Mucosa of descending colon (tissue), 3 donors: ENCODE results near the gene B4GALNT4. TPM values are rescaled to one million over a fixed set of nuclear protein-coding genes. Genes with fewer than 3 reads are reported as not detected.

Source experiments
- ATAC-seq: fragments of 200-7000 bp; cut with Tn5 transposase; one replicate; pipeline ENCODE4 v1.9.1; 2020; ENCODE audit warnings: mild to moderate bottlenecking, moderate library complexity
- DNase-seq, 3 donors: peaks; one replicate each; pipeline ENCODE4 v3.0.0-alpha.2; 2020
- H3K36me3 ChIP-seq: fragments of 200-600 bp; one replicate; pipeline ENCODE4 v1.8.0; 2021; ENCODE audit warnings: low read depth, mild to moderate bottlenecking
- H3K4me1 ChIP-seq: fragments of 200-600 bp; one replicate; pipeline ENCODE4 v1.8.0; 2021; ENCODE audit warnings: low read depth, mild to moderate bottlenecking
- H3K4me3 ChIP-seq: fragments of 200-600 bp; one replicate; pipeline ENCODE4 v1.8.0; 2021; ENCODE audit warnings: mild to moderate bottlenecking
- H3K9me3 ChIP-seq: fragments of 200-600 bp; one replicate; pipeline ENCODE4 v1.8.0; 2021; ENCODE audit warnings: mild to moderate bottlenecking
- intact Hi-C, 2 donors: fragments of 100-400 bp; cut with DNase I in 1 of 2; cut with micrococcal nuclease in 1 of 2; formaldehyde crosslinking; loops; one replicate each; pipeline versions ENCODE4 v1.11.0 to v1.11.1; 2022; cut with DNase I, micrococcal nuclease
- total RNA-seq, 3 donors: library from RNA; stranded (reverse); fragmentation: NEBNext Ultra II Directional in 2 of 3; extraction: Animal tissue kit (Norgen Biotek cat#: 25700) in 2 of 3; gene quantifications; one replicate each; pipeline versions ENCODE4 v1.2.1 to v1.2.4, GENCODE V29; 2021 to 2023
- TF ChIP-seq, protein P1 (sequence below): fragments of 200-600 bp; IDR thresholded peaks from one replicate; pipeline ENCODE4 v1.8.0; 2022; ENCODE audit warnings: antibody characterized with exemption, mild to moderate bottlenecking
- donor health status: DM: no; HTN: no; CAD: no; lungs with moderate emphysema.
- donor health status: DM: no; HTN: no; CAD: no.
- donor health status: DM: no; HTN: yes; CAD: no.

The B4GALNT4 gene
- total RNA-seq, 3 donors from 2014 or later, result 2.1 to 11.8 (median 2.2) TPM

DNA sequence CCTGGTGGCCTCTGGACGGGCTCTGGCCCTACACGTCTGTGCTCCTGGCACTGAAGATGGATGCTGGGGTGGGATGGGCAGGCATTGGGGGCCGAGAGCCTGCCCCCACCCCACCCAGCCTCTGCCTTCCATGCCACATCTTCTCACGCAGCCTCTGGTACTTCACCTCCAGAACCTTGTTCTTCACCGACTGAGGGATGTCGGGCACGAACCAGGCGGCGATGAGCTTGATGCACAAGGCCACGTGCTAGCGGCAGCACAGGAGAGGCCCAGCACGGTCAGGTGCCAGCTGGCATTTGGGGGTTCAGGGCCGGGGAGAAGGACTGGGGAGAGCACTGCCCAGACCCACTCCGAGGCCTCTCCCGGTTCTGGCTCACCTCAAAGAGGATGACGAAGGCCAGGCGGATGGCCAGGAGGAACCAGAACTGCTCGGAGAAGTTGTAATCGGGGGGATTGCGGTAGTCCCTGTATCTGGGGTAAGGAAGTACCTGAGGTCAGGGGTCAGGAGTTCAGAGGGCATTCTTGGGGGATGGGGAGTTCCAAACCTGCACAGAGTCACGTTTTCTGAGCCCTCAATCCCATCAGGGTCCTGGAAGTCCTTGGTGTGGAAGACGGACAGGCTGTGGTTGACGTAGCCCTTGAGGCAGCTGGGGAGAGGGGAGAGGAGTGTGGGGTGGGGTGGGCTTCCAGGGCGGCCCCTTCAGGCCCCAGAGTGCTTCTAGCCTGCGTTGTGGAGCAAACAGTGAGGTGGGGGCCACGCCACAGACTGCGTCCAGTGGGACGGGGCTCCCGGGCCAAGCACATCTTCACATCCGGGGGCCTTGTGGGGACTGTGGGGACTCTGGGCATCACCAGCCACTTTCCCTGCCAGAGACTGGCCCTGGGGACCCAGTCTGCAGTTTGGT lies 49.3 kb downstream of the B4GALNT4 start:
- intact Hi-C loops, result no loop called here
- H3K4me1 ChIP-seq, result peaks cover 15% of the 10 kb centered on the region
- ATAC-seq (no peak), DNase-seq (peak in 1 of 3 donors; percentile 54)
- TF ChIP-seq, protein P1, sequence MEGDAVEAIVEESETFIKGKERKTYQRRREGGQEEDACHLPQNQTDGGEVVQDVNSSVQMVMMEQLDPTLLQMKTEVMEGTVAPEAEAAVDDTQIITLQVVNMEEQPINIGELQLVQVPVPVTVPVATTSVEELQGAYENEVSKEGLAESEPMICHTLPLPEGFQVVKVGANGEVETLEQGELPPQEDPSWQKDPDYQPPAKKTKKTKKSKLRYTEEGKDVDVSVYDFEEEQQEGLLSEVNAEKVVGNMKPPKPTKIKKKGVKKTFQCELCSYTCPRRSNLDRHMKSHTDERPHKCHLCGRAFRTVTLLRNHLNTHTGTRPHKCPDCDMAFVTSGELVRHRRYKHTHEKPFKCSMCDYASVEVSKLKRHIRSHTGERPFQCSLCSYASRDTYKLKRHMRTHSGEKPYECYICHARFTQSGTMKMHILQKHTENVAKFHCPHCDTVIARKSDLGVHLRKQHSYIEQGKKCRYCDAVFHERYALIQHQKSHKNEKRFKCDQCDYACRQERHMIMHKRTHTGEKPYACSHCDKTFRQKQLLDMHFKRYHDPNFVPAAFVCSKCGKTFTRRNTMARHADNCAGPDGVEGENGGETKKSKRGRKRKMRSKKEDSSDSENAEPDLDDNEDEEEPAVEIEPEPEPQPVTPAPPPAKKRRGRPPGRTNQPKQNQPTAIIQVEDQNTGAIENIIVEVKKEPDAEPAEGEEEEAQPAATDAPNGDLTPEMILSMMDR, result no peak
- H3K9me3 ChIP-seq, result no peaks in the 10 kb centered on the region
- no peaks in the 10 kb centered on the region for H3K36me3 ChIP-seq
- H3K4me3 ChIP-seq, result no peak overlapping the region

DNA sequence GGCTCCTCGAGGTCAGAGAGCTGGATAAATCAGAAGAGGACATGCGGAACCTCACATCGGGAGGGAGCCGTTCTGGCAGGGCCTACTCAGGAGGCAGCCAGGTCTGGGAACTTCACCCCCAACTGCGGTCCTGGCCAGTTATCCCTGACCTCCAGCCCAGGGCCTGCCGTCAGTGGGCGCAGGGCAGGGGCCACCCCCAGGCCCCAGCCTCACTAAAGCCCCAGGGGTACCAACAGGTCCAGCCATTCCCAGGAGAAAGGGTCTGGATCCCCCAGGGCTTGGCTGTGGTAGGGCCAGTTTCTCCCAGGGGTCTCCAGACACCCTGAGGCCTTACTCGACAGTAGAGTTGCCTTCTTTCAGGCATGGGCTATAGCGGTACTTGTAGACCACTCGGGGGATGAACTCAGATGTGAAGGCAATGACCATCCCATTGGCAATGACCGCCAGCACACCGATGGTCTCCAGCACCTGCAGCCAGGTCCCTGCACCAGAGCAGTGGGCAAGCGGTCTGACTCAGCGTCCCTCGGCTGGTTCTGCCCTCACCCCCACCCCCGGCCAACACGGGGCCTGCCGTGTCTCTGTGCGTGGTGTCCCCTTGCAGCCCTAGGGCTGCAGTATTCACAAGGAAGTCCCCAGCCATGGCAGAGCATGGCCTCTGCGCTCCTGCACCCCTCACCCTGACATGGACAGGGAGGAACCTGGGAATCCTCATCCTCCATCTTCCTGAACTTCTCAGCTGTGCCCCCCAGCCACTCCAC lies 50.1 kb downstream of the B4GALNT4 start:
- no peak overlapping the region for H3K4me3 ChIP-seq
- ATAC-seq (no peak), DNase-seq (peak in 1 of 3 donors; percentile 48)
- TF ChIP-seq, protein P1, result no peak
- no peaks in the 10 kb centered on the region for H3K36me3 ChIP-seq
- peaks cover 15% of the 10 kb centered on the region for H3K4me1 ChIP-seq
- intact Hi-C loops, result no loop called here
- no peaks in the 10 kb centered on the region for H3K9me3 ChIP-seq

GRCh38 chr11:420054-420910 lies 51.0 kb downstream of the B4GALNT4 start:
- ATAC-seq (no peak), DNase-seq (peak in 1 of 3 donors; percentile 53)
- no peaks in the 10 kb centered on the region for H3K9me3 ChIP-seq
- no peaks in the 10 kb centered on the region for H3K36me3 ChIP-seq
- peaks cover 9% of the 10 kb centered on the region for H3K4me1 ChIP-seq
- no peak overlapping the region for H3K4me3 ChIP-seq
- TF ChIP-seq, protein P1, result no peak
- intact Hi-C loops, result no loop called here

DNA sequence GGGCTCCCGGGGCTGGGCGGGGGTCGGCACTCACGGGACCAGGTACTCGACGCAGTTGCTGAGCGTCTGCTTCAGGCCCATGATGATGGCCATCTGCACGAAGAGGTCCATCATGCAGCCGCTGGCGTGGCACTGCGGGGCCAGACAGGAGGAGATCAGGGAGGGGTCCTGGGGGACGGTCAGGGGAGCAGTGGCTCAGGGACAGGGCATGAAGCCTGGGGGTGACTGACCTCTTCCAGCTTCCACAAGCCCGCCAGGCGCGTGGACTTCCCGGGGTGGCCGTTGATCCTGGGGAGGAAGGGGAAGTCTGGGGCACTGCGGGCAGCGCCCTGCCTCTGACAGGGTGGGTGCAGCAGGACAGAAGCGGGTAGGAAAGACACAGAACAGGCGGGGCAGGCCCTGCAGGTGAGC lies 51.6 kb downstream of the B4GALNT4 start:
- TF ChIP-seq, protein P1, result no peak
- Histone ChIP-seq H3K36me3 (no peaks in the 10 kb centered on the region), H3K9me3 (no peaks in the 10 kb centered on the region), H3K4me3 (no peak overlapping the region), H3K4me1 (peaks cover 4% of the 10 kb centered on the region)
- peak in 1 of 3 donors; percentile 50 for DNase-seq
- intact Hi-C loops, result no loop called here
- ATAC-seq, result no peak

DNA sequence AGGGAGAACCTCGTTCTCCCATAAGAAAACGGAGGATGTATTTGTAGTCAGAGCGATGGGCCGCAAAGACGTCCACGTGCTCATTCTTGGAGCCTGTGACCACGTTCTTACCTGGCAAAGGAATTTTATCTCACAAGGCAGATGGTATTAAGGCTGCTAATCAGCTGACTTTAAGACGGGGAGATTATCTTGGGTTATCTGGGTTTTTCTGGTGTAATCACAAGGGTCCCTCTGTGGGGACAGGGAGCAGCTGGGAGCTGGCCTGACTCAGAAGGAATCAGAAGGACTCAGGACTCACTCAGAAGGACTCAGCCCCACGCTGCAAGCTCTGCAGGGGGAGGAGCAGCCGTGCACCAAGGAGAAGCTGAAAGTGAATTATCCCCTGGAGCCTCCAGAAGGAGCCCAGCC lies 53.0 kb downstream of the B4GALNT4 start:
- TF ChIP-seq, protein P1, result no peak
- peak in 1 of 3 donors; percentile 24 for DNase-seq
- Histone ChIP-seq H3K9me3 (no peaks in the 10 kb centered on the region), H3K4me3 (no peak overlapping the region), H3K4me1 (no peaks in the 10 kb centered on the region), H3K36me3 (no peaks in the 10 kb centered on the region)
- intact Hi-C loops, result no loop called here
- ATAC-seq, result no peak
